GM12878 (cell line): Measurements from ENCODE around the gene RUFY4. TPM values are rescaled to one million over a fixed set of nuclear protein-coding genes. Genes with fewer than 3 reads are reported as not detected.
A peak's percentile ranks its signal among the peaks of the same experiment; 100 is the strongest.

Experiments used
- ASH2L ChIP-seq: fragments of 300-600, 200-600 bp; sonication (generic); IDR thresholded peaks from 2 replicates; pipeline ENCODE4 v1.6.1; 2017; ENCODE audit warnings: low read depth, mild to moderate bottlenecking, borderline replicate concordance
- ATF2 ChIP-seq: IDR thresholded peaks from 2 replicates; pipeline ENCODE4 v1.6.1; 2012; ENCODE audit warnings: low read length, inconsistent platforms
- BHLHE40 ChIP-seq, 2 experiments: fragments of 450-650 bp in 1 of 2; IDR thresholded peaks; 2 replicates each; pipeline ENCODE4 v1.6.1; 2011 to 2017; ENCODE audit warnings: low read depth in 2 of 2, borderline replicate concordance in 1 of 2, improper control_type of control experiment in 1 of 2, low read length in 1 of 2, mild to moderate bottlenecking in 1 of 2
- CREB1 ChIP-seq: IDR thresholded peaks from 2 replicates; pipeline ENCODE4 v1.6.1; 2012; ENCODE audit warnings: low read depth, mild to moderate bottlenecking, inconsistent platforms
- DPF2 ChIP-seq: fragments of 450-650 bp; IDR thresholded peaks from 2 replicates; pipeline ENCODE4 v1.6.1; 2017; ENCODE audit warnings: mild to moderate bottlenecking
- EED ChIP-seq: sonication (generic); IDR thresholded peaks from 2 replicates; pipeline ENCODE4 v1.6.1; 2016; ENCODE audit warnings: antibody characterized with exemption, low read depth
- FOS ChIP-seq: IDR thresholded peaks from 3 replicates; pipeline ENCODE4 v1.6.1; 2011; ENCODE audit warnings: borderline replicate concordance; ENCODE audit not compliant: insufficient read length; ENCODE audit errors: extremely low read depth
- FOXM1 ChIP-seq: IDR thresholded peaks from 2 replicates; pipeline ENCODE4 v1.6.1; 2012; ENCODE audit warnings: low read depth, mild to moderate bottlenecking, inconsistent platforms, low read length, moderate library complexity
- IRF3 ChIP-seq: fragments of 450-650 bp; IDR thresholded peaks from 2 replicates; pipeline ENCODE4 v1.6.1; 2014; ENCODE audit warnings: mild to moderate bottlenecking
- JUNB ChIP-seq: IDR thresholded peaks from 2 replicates; pipeline ENCODE4 v1.6.1; 2016; ENCODE audit warnings: antibody characterized with exemption, mild to moderate bottlenecking
- MEF2A ChIP-seq: IDR thresholded peaks from 2 replicates; pipeline ENCODE4 v1.6.1; 2011; ENCODE audit warnings: low read depth, mild to moderate bottlenecking, low read length, moderate library complexity; ENCODE audit not compliant: insufficient read depth
- MTA2 ChIP-seq: fragments of 450-650 bp; IDR thresholded peaks from 2 replicates; pipeline ENCODE4 v1.6.1; 2016; ENCODE audit warnings: low read depth, mild to moderate bottlenecking, moderate library complexity
- MTA3 ChIP-seq: IDR thresholded peaks from 2 replicates; pipeline ENCODE4 v1.6.1; 2012; ENCODE audit warnings: low read length, inconsistent platforms, borderline replicate concordance
- MYB ChIP-seq: fragments of 150-350 bp; IDR thresholded peaks from 2 replicates; pipeline ENCODE4 v1.6.1; 2014; ENCODE audit warnings: mild to moderate bottlenecking, low read depth, low read length, borderline replicate concordance
- NR2C2 ChIP-seq: IDR thresholded peaks from 2 replicates; pipeline ENCODE4 v1.6.1; 2011; ENCODE audit warnings: borderline replicate concordance, low read depth; ENCODE audit not compliant: control insufficient read depth, insufficient read length
- PBX3 ChIP-seq: IDR thresholded peaks from 2 replicates; pipeline ENCODE4 v1.6.1; 2011; ENCODE audit warnings: mild to moderate bottlenecking, low read depth, low read length, moderate library complexity; ENCODE audit not compliant: insufficient replicate concordance
- PML ChIP-seq: IDR thresholded peaks from 2 replicates; pipeline ENCODE4 v1.6.1; 2012; ENCODE audit warnings: low read length, inconsistent platforms
- POLR2AphosphoS5 ChIP-seq: IDR thresholded peaks from 2 replicates; pipeline ENCODE4 v1.6.1; 2011; ENCODE audit warnings: mild to moderate bottlenecking, low read length, inconsistent platforms
- POU2F2 ChIP-seq: IDR thresholded peaks from 3 replicates; pipeline ENCODE4 v1.6.1; 2011; ENCODE audit warnings: low read depth, mild to moderate bottlenecking, low read length, borderline replicate concordance
- RAD21 ChIP-seq: IDR thresholded peaks from 2 replicates; pipeline ENCODE4 v1.6.1; 2011; ENCODE audit warnings: mild to moderate bottlenecking, low read depth, low read length, moderate library complexity; ENCODE audit not compliant: insufficient read depth
- STAT3 ChIP-seq: IDR thresholded peaks from 2 replicates; pipeline ENCODE4 v1.6.1; 2011; ENCODE audit warnings: low read depth, low read length, improper control_type of control experiment
- SUPT20H ChIP-seq: IDR thresholded peaks from 2 replicates; pipeline ENCODE4 v1.6.1; 2011; ENCODE audit warnings: low read depth, mild to moderate bottlenecking, low read length, moderate library complexity, borderline replicate concordance; ENCODE audit not compliant: control insufficient read depth
- SUZ12 ChIP-seq: fragments of 200-600 bp; sonication (generic); IDR thresholded peaks from one replicate; pipeline ENCODE4 v1.6.1; 2018; ENCODE audit warnings: antibody characterized with exemption, mild to moderate bottlenecking; ENCODE audit not compliant: unreplicated experiment
- TCF3 ChIP-seq: IDR thresholded peaks from 2 replicates; pipeline ENCODE4 v1.6.1; 2012; ENCODE audit warnings: low read depth, mild to moderate bottlenecking, low read length, borderline replicate concordance; ENCODE audit not compliant: insufficient read depth
- USF2 ChIP-seq: IDR thresholded peaks from 2 replicates; pipeline ENCODE4 v1.6.1; 2011; ENCODE audit warnings: low read depth, low read length, improper control_type of control experiment, borderline replicate concordance
- ZNF207 ChIP-seq: fragments of 450-650 bp; IDR thresholded peaks from 2 replicates; pipeline ENCODE4 v1.6.1; 2014; ENCODE audit warnings: antibody characterized with exemption, mild to moderate bottlenecking, borderline replicate concordance
- ZNF274 ChIP-seq: IDR thresholded peaks from one replicate; pipeline ENCODE4 v1.8.0; 2011; ENCODE audit not compliant: insufficient read length, insufficient read depth
- ZNF622 ChIP-seq: fragments of 450-650 bp; IDR thresholded peaks from 2 replicates; pipeline ENCODE4 v1.6.1; 2017; ENCODE audit warnings: mild to moderate bottlenecking, inconsistent platforms
- ZZZ3 ChIP-seq: IDR thresholded peaks from 2 replicates; pipeline ENCODE4 v1.6.1; 2011; ENCODE audit warnings: low read depth; ENCODE audit not compliant: control insufficient read depth, insufficient read length
- polyA plus RNA-seq, 11 experiments: library from polyadenylated mRNA; depleted of rRNA in 4 of 11; unstranded in 6 of 11; stranded (reverse) in 5 of 11; fragments of >200 nt; fragmentation: Nextera tagmentation in 4 of 11; fragmentation: Illumina TruSeq in 1 of 11; extraction: Ambion mirVana in 4 of 11; extraction: Trizol in 1 of 11; gene quantifications; 1 replicate in 1 of 11; 2 replicates in 10 of 11; pipeline versions ENCODE4 v1.2.1 to v1.2.3, GENCODE V29; 2011 to 2016; ENCODE audit warnings: inconsistent platforms in 2 of 11, missing spikeins in 2 of 11, low read depth in 1 of 11
- total RNA-seq, 4 experiments: library from RNA; depleted of rRNA in 3 of 4; stranded (reverse); fragments of >200 nt in 3 of 4; fragmentation: Illumina TruSeq in 1 of 4; extraction: Trizol in 1 of 4; gene quantifications; 2 replicates each; pipeline versions ENCODE4 v1.2.1 to v1.2.3, GENCODE V29; 2013 to 2021

RUFY4 gene
- total and polyA plus RNA-seq, 10 of the 15 experiments (the other 5 are each of a cell fraction or from before 2014, with no cell fraction given), result 0.05 to 2.7 (median 0.90) TPM

- TF ChIP-seq SUPT20H (no peak), ZNF207 (no peak), EED (peak; percentile 90), ZNF622 (no peak), STAT3 (no peak), MTA3 (peak; percentile 28; the same call in 1 of the 2 replicates), POU2F2 (peak; percentile 51; the same call in 1 of the 3 replicates), ZNF274 (no peak), DPF2 (peak; percentile 95), USF2 (no peak), MYB (no peak), PML (no peak), NR2C2 (no peak), BHLHE40 (IDR thresholded peaks at IDR 0.05; ENCODE audit: borderline replicate concordance in 1 of 2, low read depth in 2 of 2, low read length in 1 of 2) (peak; percentile 51 to 67; a peak in 2 of 4 replicates), CREB1 (peak; percentile 38; the same call in 1 of the 2 replicates), SUZ12 (no peak), ATF2 (peak; percentile 57; the same call in 1 of the 2 replicates), FOXM1 (peak; percentile 50; the same call in 1 of the 2 replicates), FOS (no peak), IRF3 (no peak), TCF3 (peak; percentile 32; the same call in 1 of the 2 replicates), PBX3 (peak; percentile 56), MEF2A (0 out of 2 replicates have a peak, but pooled peaks have one; percentile 56), MTA2 (peak; percentile 63), ZZZ3 (no peak), ASH2L (no peak), POLR2AphosphoS5 (no peak), JUNB (peak; percentile 89), RAD21 (no peak)
Observed at GRCh38 chr2:218081063-218081462, 12.0 kb downstream of the RUFY4 start (continued).
